Osteoblast (primary cell): ENCODE data around the gene ZNF521. TPM values are rescaled to one million over a fixed set of nuclear protein-coding genes. Genes with fewer than 3 reads are reported as not detected.
A peak's percentile ranks its signal among the peaks of the same experiment; 100 is the strongest.

Experiments
- DNase-seq: peaks from one replicate; pipeline ENCODE4 v3.0.0; 2011; ENCODE audit warnings: low spot score, mixed read lengths; ENCODE audit not compliant: insufficient read length; ENCODE audit errors: missing footprints
- H2AFZ ChIP-seq: 2 replicates; pipeline ENCODE4 v1.6.0; 2011; ENCODE audit warnings: mild to moderate bottlenecking, low read length
- H3K27ac ChIP-seq: 2 replicates; pipeline ENCODE4 v1.5.1; 2011; ENCODE audit warnings: mild to moderate bottlenecking, low read depth, low read length, moderate library complexity
- H3K27me3 ChIP-seq: 2 replicates; pipeline ENCODE4 v1.6.0; 2012; ENCODE audit warnings: mild to moderate bottlenecking, control low read depth, inconsistent platforms, low read length, moderate library complexity; ENCODE audit not compliant: insufficient read depth
- H3K36me3 ChIP-seq: 2 replicates; pipeline ENCODE4 v1.5.1; 2011; ENCODE audit warnings: mild to moderate bottlenecking, low read length, control low read depth, moderate library complexity; ENCODE audit not compliant: insufficient read depth
- H3K4me1 ChIP-seq: 2 replicates; pipeline ENCODE4 v1.5.1; 2011; ENCODE audit warnings: mild to moderate bottlenecking, low read length, control low read depth, moderate library complexity; ENCODE audit not compliant: insufficient read depth
- H3K4me2 ChIP-seq: 2 replicates; pipeline ENCODE4 v1.6.0; 2011; ENCODE audit warnings: mild to moderate bottlenecking, low read length; ENCODE audit not compliant: insufficient read depth
- H3K4me3 ChIP-seq: fragments of 200-600 bp; sonication (generic); 3 replicates; pipeline ENCODE4 v1.5.1; 2012; ENCODE audit warnings: mild to moderate bottlenecking, low read length, inconsistent platforms; ENCODE audit not compliant: insufficient read depth
- H3K79me2 ChIP-seq: 2 replicates; pipeline ENCODE4 v1.6.0; 2012; ENCODE audit warnings: mild to moderate bottlenecking, low read length, control low read depth, inconsistent platforms; ENCODE audit not compliant: insufficient read depth
- H3K9me3 ChIP-seq: 2 replicates; pipeline ENCODE4 v1.5.1; 2011; ENCODE audit warnings: low read depth, low read length, control low read depth
- H4K20me1 ChIP-seq: 2 replicates; pipeline ENCODE4 v1.6.0; 2012; ENCODE audit warnings: mild to moderate bottlenecking, low read length, control low read depth; ENCODE audit not compliant: insufficient read depth
- CTCF ChIP-seq: IDR thresholded peaks from 2 replicates; pipeline ENCODE4 v1.5.1; 2011; ENCODE audit warnings: mild to moderate bottlenecking, low read depth, low read length, moderate library complexity; ENCODE audit errors: extremely low read depth
- total RNA-seq: library from RNA; depleted of rRNA; stranded (reverse); fragments of >200 nt; gene quantifications from 2 replicates; pipeline ENCODE4 v1.2.3, GENCODE V29; 2012

Gene ZNF521
- 27.5 and 33.6 TPM in 2 replicates for total RNA-seq

- Histone ChIP-seq H3K9me3 (no peaks in the 10 kb centered on the region), H4K20me1 (no peaks in the 10 kb centered on the region), H3K4me1 (peaks cover 4% of the 10 kb centered on the region), H3K27ac (peak within 1 kb of the TSS; percentile 37), H2AFZ (peak within 1 kb of the TSS; percentile 99), H3K27me3 (peaks cover 39% of the 10 kb centered on the region), H3K79me2 (no peaks in the 10 kb centered on the region), H3K36me3 (no peaks in the 10 kb centered on the region), H3K4me3 (peak within 1 kb of the TSS; percentile 87), H3K4me2 (peak within 1 kb of the TSS; percentile 94)
- peak; percentile 98 for DNase-seq
- peak; percentile 39 for TF ChIP-seq CTCF
Measured at GRCh38 chr18:25351777-25352628, at the start of gene ZNF521. ZNF521 (minus strand) TSS chr18:25352166; CDS start chr18:25350946, 1,220 bp downstream.

GRCh38 chr18:25399554-25399953 is 47.6 kb upstream of the ZNF521 start:
- Histone ChIP-seq H3K9me3 (no peaks in the 10 kb centered on the region), H3K27me3 (no peaks in the 10 kb centered on the region), H3K4me2 (no peak overlapping the region), H3K27ac (no peak overlapping the region), H4K20me1 (no peaks in the 10 kb centered on the region), H3K4me3 (no peak overlapping the region), H2AFZ (no peak overlapping the region), H3K4me1 (no peaks in the 10 kb centered on the region), H3K79me2 (no peaks in the 10 kb centered on the region), H3K36me3 (no peaks in the 10 kb centered on the region)
- no peak for TF ChIP-seq CTCF
- no peak for DNase-seq

GRCh38 chr18:25392192-25392591 is 40.2 kb upstream of the ZNF521 start:
- Histone ChIP-seq H3K4me3 (no peak overlapping the region), H3K36me3 (no peaks in the 10 kb centered on the region), H3K4me1 (no peaks in the 10 kb centered on the region), H3K9me3 (no peaks in the 10 kb centered on the region), H3K4me2 (no peak overlapping the region), H3K79me2 (no peaks in the 10 kb centered on the region), H3K27me3 (no peaks in the 10 kb centered on the region), H3K27ac (no peak overlapping the region), H4K20me1 (no peaks in the 10 kb centered on the region), H2AFZ (no peak overlapping the region)
- no peak for TF ChIP-seq CTCF
- no peak for DNase-seq

- Histone ChIP-seq H3K27ac (no peak overlapping the region), H4K20me1 (no peaks in the 10 kb centered on the region), H2AFZ (no peak overlapping the region), H3K4me3 (no peak overlapping the region), H3K36me3 (no peaks in the 10 kb centered on the region), H3K27me3 (no peaks in the 10 kb centered on the region), H3K4me2 (no peak overlapping the region), H3K79me2 (no peaks in the 10 kb centered on the region), H3K9me3 (no peaks in the 10 kb centered on the region), H3K4me1 (no peaks in the 10 kb centered on the region)
- no peak for DNase-seq
- no peak for TF ChIP-seq CTCF
Measured at GRCh38 chr18:25373432-25374179, 21.6 kb upstream of the ZNF521 start.
